ENCODE data around the gene HOXD10. TPM values are rescaled to one million over a fixed set of nuclear protein-coding genes. Genes with fewer than 3 reads are reported as not detected.
A peak's percentile ranks its signal among the peaks of the same experiment; 100 is the strongest.

The HOXD10 gene
- polyA plus RNA-seq, 10 donors, result 0.15 to 0.78 (median 0.28) TPM

GRCh38 chr2:176130957-176131847 lies 14.6 kb downstream of the HOXD10 start:
- DNase-seq, result peak in 1 of 3 donors; percentile 61

GRCh38 chr2:176131848-176132158 lies 15.2 kb downstream of the HOXD10 start:
- DNase-seq, result no peak

DNA sequence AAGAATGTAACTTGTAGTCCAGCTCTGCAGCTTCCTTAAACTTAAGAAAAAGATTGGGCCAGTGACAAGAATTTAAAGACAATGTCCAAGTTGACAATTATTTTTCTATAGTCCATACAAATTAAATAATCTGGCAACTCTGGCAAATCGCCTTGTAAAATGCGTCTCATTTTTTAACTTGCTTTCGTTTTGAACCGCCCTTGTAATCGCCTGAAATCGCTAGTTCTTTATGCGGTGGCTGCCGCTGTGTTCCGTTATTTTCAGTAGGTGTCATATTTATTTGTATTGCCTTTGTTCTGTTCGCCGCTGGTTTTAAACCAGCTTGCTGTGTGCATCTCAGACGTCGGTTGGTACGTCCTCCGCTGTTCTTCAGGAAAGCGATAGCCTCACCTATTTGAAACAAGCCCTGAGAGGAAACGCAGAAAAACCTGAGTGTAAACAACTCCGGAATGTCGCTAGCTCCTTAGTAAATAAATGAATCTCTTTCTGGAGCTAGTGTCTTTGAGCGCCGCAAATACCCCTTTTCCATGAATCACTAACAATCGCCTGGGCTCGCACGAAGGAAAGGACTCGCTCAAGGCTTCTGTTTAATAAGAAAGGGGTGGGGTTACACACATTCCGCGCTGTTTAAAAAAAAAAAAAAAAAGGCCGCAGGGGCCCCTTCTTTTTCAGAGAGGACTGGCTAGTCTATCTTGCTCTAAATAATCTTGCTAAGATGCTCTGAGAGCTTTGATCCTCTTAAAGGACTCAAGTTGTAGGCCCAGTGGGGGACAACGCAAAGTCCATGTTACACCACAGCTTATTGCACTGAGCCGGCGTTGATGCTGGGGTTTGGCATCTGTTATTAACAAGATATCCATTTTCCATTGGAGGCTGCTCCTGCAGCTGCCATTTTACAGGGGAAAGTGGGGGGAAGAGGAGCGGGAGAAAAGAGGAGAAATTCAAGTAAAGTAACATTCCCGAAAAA lies 15.9 kb downstream of the HOXD10 start:
- DNase-seq, result peak in 1 of 3 donors; percentile 84

DNA sequence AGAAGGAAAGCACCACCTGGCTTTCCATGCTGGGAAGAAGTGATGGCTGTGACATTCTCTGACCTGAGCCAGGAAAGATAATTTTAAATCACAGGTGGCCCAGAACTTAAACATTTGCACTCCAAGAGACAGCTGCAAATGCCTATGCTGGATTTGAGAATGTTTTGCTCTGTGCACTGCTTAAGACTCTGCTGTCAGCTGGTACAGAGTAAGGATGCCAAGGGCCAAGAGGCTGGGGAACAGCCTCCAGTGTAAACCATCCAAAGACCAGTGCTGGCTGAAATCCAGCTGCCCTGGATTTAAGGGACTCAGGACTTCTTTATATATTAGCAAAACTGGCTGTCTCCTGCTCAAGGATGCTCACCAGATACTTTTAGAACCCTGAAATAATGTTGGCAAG lies 16.8 kb downstream of the HOXD10 start:
- peak in 2 of 3 donors; percentile 67 to 75 for DNase-seq

- DNase-seq, result no peak
Measured at GRCh38 chr2:176134035-176134434, 17.5 kb downstream of the HOXD10 start.

- DNase-seq, result peak in 1 of 3 donors; percentile 69
Measured at GRCh38 chr2:176135035-176135440, 18.5 kb downstream of the HOXD10 start.

DNA sequence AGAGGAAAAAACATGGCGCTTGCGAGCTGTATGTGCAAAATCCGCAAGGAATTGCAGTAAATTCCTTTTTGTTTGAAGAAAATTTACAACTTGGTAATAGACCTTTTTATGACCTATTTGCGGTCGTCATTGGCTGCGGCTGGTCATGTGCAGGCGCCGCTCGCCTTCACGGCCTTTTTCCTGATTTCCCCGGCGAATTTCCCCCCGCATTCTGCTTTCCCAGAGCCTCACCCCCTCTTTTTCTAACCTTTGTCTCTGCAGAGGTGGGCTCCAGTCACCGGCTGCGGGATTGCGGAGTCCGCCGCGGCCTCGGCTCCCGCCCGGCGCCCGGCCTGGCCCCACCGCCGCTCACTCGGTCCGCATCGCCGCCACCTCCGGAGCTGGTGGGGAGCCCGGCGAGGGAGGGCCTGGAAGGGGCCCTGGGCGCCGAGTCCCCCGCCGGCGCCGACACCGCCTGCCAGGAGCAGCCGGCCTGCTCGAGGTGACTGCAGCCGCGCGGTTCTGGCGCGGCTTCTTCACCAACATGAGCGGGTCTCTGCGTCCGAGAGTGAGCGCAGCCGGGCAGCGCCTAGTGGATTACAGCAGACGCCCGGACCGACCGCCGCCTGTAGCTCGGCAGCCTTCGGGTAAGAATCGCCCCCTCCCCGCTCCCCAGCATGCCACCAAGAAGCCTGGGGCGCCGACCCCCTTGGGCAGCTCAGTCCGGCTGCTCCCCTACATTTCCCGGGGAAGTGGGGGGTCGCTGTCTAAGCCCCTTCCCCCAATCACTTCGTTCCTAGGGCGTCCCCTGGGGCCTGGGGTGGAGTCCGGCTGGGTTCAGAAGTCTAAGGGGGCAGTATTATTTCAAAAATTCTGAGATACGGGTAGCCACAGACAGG lies 20.0 kb downstream of the HOXD10 start:
- DNase-seq, result peak; percentile 76 to 89 (median 79)

- DNase-seq, result no peak
Measured at GRCh38 chr2:176137252-176137580, 20.6 kb downstream of the HOXD10 start.

DNA sequence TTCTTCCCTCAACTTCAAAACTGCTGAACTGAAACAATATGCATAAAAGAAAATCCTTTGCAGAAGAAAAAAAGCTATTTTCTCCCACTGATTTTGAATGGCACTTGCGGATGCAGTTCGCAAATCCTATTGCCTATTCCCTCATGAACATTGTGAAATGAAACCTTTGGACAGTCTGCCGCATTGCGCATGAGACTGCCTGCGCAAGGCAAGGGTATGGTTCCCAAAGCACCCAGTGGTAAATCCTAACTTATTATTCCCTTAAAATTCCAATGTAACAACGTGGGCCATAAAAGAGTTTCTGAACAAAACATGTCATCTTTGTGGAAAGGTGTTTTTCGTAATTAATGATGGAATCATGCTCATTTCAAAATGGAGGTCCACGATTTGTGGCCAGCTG lies 21.3 kb downstream of the HOXD10 start:
- DNase-seq, result peak in 2 of 3 donors; percentile 29 to 65

- peak in 2 of 3 donors; percentile 47 to 79 for DNase-seq
Measured at GRCh38 chr2:176138526-176138922, 21.9 kb downstream of the HOXD10 start.

DNA sequence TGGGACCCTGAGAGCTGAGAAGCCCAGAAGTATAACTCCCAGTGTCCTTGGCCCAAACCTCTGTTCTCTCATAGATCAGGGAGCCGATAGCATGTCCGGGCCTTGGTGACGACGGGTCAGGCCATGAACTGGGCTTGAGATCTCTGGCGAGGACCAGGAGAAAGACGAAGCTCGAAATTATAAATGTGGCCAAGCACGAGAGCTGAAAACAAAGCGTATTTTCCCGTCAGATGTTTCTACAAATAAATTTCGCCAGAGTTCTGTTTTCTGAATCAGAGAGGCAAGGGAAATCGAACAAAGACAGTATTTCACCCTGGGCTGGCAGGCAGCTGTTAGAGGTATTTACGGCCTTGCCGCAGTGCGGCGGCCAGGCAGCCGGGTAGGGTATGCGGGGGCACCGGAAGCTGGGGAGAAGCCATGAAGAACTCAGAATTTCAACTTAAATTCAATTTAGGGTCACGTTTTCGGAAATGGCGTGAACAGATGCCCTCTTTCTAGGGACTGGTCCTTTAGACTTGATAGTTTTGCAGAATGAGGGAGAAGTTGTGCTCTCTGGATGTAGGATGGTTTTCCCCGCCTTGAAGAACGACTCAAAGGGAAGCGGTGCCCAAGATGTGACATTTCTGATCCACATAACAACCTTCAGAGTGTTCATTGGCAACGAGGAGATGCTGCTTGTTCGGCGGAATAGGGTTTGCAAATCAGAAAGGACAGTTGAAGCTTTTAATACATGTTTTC lies 22.5 kb downstream of the HOXD10 start:
- DNase-seq, result peak in 2 of 3 donors; percentile 52 to 81

DNA sequence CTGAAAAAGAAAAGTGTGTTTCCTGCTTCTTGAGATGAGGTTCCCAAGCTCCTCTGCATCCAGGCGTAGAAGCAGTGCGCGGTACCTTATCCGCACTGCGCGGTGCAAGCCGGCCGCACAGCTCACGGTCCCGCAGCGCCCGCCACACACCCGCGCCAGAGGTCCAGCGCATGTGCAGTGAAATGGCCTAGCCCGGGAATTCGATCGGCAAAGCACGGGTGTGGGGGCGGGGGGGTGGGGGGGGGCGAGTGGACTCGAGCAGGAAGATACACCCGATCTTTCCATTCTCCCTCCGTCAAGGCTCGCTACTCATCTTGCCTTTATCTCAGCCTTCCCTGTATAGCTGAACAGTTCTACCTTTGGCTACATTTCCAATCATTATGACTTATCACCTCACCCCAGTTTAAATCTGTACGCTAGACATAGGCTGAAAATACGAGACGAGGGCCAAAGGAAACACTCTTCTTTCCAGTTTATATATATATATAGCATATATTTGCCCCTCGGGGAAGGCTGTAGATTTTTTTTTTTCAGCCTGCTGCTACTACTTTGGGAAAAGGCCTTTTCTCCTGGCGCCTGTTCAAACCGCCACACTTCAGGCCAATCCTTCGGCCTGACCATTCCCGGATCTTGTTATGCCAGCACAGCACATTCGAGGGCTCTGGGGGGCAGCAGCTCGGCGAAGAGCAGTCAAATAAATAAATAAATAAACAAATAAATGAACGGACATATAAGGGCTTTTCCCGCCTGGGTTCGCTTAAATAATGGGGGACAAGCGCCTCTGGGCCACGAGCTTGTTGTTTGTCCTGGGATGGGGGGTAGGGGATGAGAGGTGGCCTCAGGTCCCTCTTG lies 23.3 kb downstream of the HOXD10 start:
- peak in 1 of 3 donors; percentile 73 for DNase-seq

- DNase-seq, result peak; percentile 90 to 97 (median 94)
Measured at GRCh38 chr2:176140513-176141317, 24.1 kb downstream of the HOXD10 start.

DNA sequence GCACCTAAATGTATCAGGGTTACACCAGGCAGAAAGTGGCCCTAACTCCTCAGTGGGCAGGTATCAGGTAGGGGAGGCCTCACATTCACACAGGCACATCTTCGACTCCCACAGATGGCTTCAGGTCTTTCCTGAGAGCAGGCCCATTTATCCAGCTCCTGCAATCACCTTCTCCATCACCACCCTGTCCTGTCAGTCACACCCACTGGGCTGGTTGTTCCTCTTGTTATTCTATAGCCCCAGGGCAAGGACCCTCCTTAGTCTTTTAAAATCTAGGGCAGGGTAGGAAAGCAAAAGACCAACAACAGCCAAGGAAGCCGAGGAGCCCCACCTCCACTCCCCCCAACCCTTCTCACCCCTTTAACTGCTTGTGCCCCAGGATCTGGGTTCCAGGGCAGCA lies 25.7 kb downstream of the HOXD10 start:
- DNase-seq, result no peak

DNA sequence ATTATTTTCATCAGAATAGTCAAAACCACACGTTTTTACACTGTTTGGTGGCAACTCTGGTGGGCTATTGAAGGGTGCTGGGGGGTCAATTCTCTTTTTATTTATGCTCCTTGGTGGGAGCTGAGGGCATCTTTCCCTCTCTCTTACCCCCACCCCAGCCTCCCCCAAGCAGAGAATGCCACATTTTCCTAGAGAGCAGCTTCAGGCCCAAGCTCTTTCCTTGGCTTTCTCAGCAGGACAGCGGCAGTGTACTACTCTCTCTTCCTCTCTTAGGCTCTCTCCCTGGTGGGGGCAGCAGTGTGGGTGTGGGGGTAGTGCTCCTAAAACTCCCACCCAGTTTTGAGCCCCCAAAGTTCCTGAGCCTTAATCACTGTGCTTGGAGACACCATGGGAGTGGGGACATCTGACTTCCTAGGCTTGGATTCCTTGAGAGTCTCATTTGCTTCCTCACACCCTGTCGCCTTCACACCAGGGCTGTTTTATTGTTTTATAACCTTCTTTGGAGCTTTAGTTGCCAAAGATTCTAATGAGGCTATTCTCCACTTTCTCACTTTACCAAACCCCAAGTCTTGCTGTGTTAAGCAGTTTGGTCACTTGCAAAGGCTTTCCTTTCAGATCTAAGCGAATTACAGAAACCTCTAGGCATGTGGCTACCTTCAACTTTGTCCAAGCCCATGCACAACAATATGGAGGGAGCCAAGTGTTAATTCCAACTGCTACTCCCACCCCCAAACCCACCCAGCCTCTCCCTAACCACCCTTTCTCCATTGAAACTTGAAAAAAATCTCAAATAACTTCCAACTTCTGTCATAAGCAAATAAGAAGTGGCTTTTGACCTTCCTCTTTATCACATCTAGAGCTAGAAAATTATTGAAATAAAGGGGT lies 28.7 kb downstream of the HOXD10 start:
- no peak for DNase-seq

DNA sequence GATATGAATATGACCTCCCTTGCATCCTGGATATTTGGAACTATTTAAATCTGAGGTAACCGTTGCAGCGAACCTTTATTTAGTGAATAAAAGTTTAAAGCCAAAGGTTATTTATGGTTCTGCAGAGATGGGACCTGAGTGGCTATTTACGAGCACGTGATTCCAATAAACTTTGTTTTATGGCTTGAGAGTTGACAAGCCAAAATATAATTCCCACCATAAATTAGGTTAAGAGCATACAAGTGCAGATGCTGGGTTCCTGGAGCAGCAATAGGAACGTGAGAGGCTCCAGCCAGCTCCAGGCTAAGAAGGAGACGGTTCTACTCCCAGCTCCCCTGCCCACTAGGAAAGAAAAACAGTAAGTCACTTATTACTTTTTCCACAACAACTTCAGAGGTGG lies 29.5 kb downstream of the HOXD10 start:
- DNase-seq, result peak in 1 of 3 donors; percentile 55

DNA sequence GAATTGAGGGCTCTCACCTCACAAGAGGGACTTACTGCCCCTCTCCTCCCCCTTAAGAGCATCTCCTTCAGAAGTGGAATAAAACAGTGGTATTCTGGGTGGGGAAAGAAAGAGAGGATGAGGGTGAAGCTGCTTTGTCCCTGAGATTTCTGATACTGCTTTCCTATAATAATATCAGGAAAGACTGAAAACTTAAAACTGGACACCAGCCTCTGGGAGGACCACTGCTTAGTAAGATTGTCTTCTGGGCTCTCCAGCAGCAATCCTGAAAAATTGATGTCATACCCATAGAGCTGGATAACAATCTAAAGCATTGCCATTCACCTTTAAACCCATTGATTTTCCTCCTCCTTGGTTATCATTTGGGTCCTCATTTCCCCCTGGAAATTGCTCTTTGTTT lies 30.1 kb downstream of the HOXD10 start:
- DNase-seq, result no peak

GRCh38 chr2:176147210-176147799 lies 30.7 kb downstream of the HOXD10 start:
- DNase-seq, result no peak

Data from muscle of back (tissue), 11 donors.